Measurements from ENCODE around the gene ESYT1. TPM values are rescaled to one million over a fixed set of nuclear protein-coding genes. Genes with fewer than 3 reads are reported as not detected.

ESYT1 gene
- total RNA-seq, 2 donors from 2014 or later, result 97.0 to 118 TPM

- no peaks in the 10 kb centered on the region for H3K27me3 Mint-ChIP-seq (ENCODE audit: insufficient read depth)
- Histone ChIP-seq H3K36me3 (ENCODE audit: control insufficient read depth, insufficient read depth, low read length) (peaks cover 81% of the 10 kb centered on the region), H3K4me1 (ENCODE audit: control insufficient read depth, insufficient read depth, low read length) (peaks cover 8% of the 10 kb centered on the region), H3K27me3 (ENCODE audit: control insufficient read depth, insufficient read depth, low read length, poor library complexity, severe bottlenecking) (no peaks in the 10 kb centered on the region), H3K4me3 (ENCODE audit: low read length) (no peak overlapping the region), H3K27ac (ENCODE audit: low read depth, low read length) (peak overlapping the region; percentile 50), H3K9ac (ENCODE audit: extremely low read depth, low read length, poor library complexity, severe bottlenecking) (no peak overlapping the region), H3K9me3 (ENCODE audit: control insufficient read depth, low read length) (no peaks in the 10 kb centered on the region)
- TF ChIP-seq CTCF (conservative IDR thresholded peaks at IDR 0.05), result no peak
- H3K36me3 Mint-ChIP-seq (ENCODE audit: low read depth), result peaks cover 68% of the 10 kb centered on the region
- DNase-seq, result peak; percentile 79
- H3K27ac Mint-ChIP-seq, result peak overlapping the region; percentile 99
- H3K4me1 Mint-ChIP-seq, result peaks cover 41% of the 10 kb centered on the region
- no peaks in the 10 kb centered on the region for H3K9me3 Mint-ChIP-seq
- 84 to 100% methylated on average over 1 to 10 of the region's 11 CpGs for WGBS, 2 experiments (ENCODE audit: insufficient coverage in 1 of 2, insufficient read length in 1 of 2)
- H3K4me3 Mint-ChIP-seq, result no peak overlapping the region
These were observed 34.6 kb downstream of the ESYT1 start for GRCh38 chr12:56162468-56163290.

GRCh38 chr12:56163533-56164344 is 35.7 kb downstream of the ESYT1 start:
- no peak overlapping the region for H3K4me3 Mint-ChIP-seq
- H3K9me3 Mint-ChIP-seq, result no peaks in the 10 kb centered on the region
- Histone ChIP-seq H3K4me3 (ENCODE audit: low read length) (no peak overlapping the region), H3K27me3 (ENCODE audit: control insufficient read depth, insufficient read depth, low read length, poor library complexity, severe bottlenecking) (no peaks in the 10 kb centered on the region), H3K36me3 (ENCODE audit: control insufficient read depth, insufficient read depth, low read length) (peaks cover 86% of the 10 kb centered on the region), H3K27ac (ENCODE audit: low read depth, low read length) (no peak overlapping the region), H3K9ac (ENCODE audit: extremely low read depth, low read length, poor library complexity, severe bottlenecking) (no peak overlapping the region), H3K4me1 (ENCODE audit: control insufficient read depth, insufficient read depth, low read length) (peaks cover 8% of the 10 kb centered on the region), H3K9me3 (ENCODE audit: control insufficient read depth, low read length) (no peaks in the 10 kb centered on the region)
- no peak for TF ChIP-seq CTCF (conservative IDR thresholded peaks at IDR 0.05)
- peak; percentile 76 for DNase-seq
- H3K4me1 Mint-ChIP-seq, result peaks cover 40% of the 10 kb centered on the region
- H3K27me3 Mint-ChIP-seq (ENCODE audit: insufficient read depth), result no peaks in the 10 kb centered on the region
- WGBS, 2 experiments (ENCODE audit: insufficient coverage in 1 of 2, insufficient read length in 1 of 2), result 88 to 89% methylated on average over 5 to 11 of the region's 11 CpGs
- peak overlapping the region; percentile 77 for H3K27ac Mint-ChIP-seq
- peaks cover 74% of the 10 kb centered on the region for H3K36me3 Mint-ChIP-seq (ENCODE audit: low read depth)

- 92 to 95% methylated on average over 10 to 17 of the region's 17 CpGs for WGBS, 2 experiments (ENCODE audit: insufficient coverage in 1 of 2, insufficient read length in 1 of 2)
- TF ChIP-seq CTCF (conservative IDR thresholded peaks at IDR 0.05), result no peak
- Histone ChIP-seq H3K4me3 (ENCODE audit: low read length) (no peak overlapping the region), H3K9ac (ENCODE audit: extremely low read depth, low read length, poor library complexity, severe bottlenecking) (no peak overlapping the region), H3K36me3 (ENCODE audit: control insufficient read depth, insufficient read depth, low read length) (peaks cover 86% of the 10 kb centered on the region), H3K27ac (ENCODE audit: low read depth, low read length) (no peak overlapping the region), H3K27me3 (ENCODE audit: control insufficient read depth, insufficient read depth, low read length, poor library complexity, severe bottlenecking) (no peaks in the 10 kb centered on the region), H3K9me3 (ENCODE audit: control insufficient read depth, low read length) (no peaks in the 10 kb centered on the region), H3K4me1 (ENCODE audit: control insufficient read depth, insufficient read depth, low read length) (peaks cover 8% of the 10 kb centered on the region)
- Mint-ChIP-seq H3K27me3 (ENCODE audit: insufficient read depth) (no peaks in the 10 kb centered on the region), H3K36me3 (ENCODE audit: low read depth) (peaks cover 73% of the 10 kb centered on the region), H3K4me3 (no peak overlapping the region), H3K9me3 (no peaks in the 10 kb centered on the region), H3K27ac (no peak overlapping the region), H3K4me1 (peaks cover 36% of the 10 kb centered on the region)
- no peak for DNase-seq
These were observed 36.3 kb downstream of the ESYT1 start for GRCh38 chr12:56164345-56164729.

Data from endodermal cell (in vitro differentiated cells).